Measurements from ENCODE around the gene GIPC3. TPM values are rescaled to one million over a fixed set of nuclear protein-coding genes. Genes with fewer than 3 reads are reported as not detected.

The GIPC3 gene
- total RNA-seq, 1 donor from 2014 or later = 2.2 TPM

- Mint-ChIP-seq H3K36me3 (ENCODE audit: low read depth) (peaks cover 3% of the 10 kb centered on the region), H3K9me3 (ENCODE audit: low read depth) (no peaks in the 10 kb centered on the region), H3K27ac (ENCODE audit: unreplicated experiment) (no peak overlapping the region), H3K27me3 (ENCODE audit: low read depth) (no peaks in the 10 kb centered on the region), H3K4me3 (ENCODE audit: unreplicated experiment) (no peak overlapping the region), H3K4me1 (ENCODE audit: low read depth) (peaks cover 5% of the 10 kb centered on the region)
- no peak for TF ChIP-seq CTCF (IDR thresholded peaks at IDR 0.05)
- DNase-seq (ENCODE audit: low spot score) = no peak
These were observed 41.9 kb upstream of the GIPC3 start for GRCh38 chr19:3543150-3544057.

GRCh38 chr19:3544058-3544376 lies 41.3 kb upstream of the GIPC3 start:
- Mint-ChIP-seq H3K4me3 (ENCODE audit: unreplicated experiment) (no peak overlapping the region), H3K27me3 (ENCODE audit: low read depth) (no peaks in the 10 kb centered on the region), H3K27ac (ENCODE audit: unreplicated experiment) (no peak overlapping the region), H3K9me3 (ENCODE audit: low read depth) (no peaks in the 10 kb centered on the region), H3K36me3 (ENCODE audit: low read depth) (peaks cover 3% of the 10 kb centered on the region), H3K4me1 (ENCODE audit: low read depth) (peaks cover 5% of the 10 kb centered on the region)
- TF ChIP-seq CTCF (IDR thresholded peaks at IDR 0.05) = no peak
- DNase-seq (ENCODE audit: low spot score) = no peak

- Mint-ChIP-seq H3K4me1 (ENCODE audit: low read depth) (no peaks in the 10 kb centered on the region), H3K27me3 (ENCODE audit: low read depth) (no peaks in the 10 kb centered on the region), H3K36me3 (ENCODE audit: low read depth) (peaks cover 3% of the 10 kb centered on the region), H3K9me3 (ENCODE audit: low read depth) (no peaks in the 10 kb centered on the region), H3K4me3 (ENCODE audit: unreplicated experiment) (no peak overlapping the region), H3K27ac (ENCODE audit: unreplicated experiment) (no peak overlapping the region)
- TF ChIP-seq CTCF (IDR thresholded peaks at IDR 0.05) = peak; percentile 92
- DNase-seq (ENCODE audit: low spot score) = no peak
These were observed 40.3 kb upstream of the GIPC3 start for GRCh38 chr19:3544742-3545668.

GRCh38 chr19:3545669-3546034 lies 39.6 kb upstream of the GIPC3 start:
- H3K27ac Mint-ChIP-seq (ENCODE audit: unreplicated experiment) = no peak overlapping the region

More at GRCh38 chr19:3545669-3546034, 39.6 kb upstream of the GIPC3 start:
- H3K4me3 Mint-ChIP-seq (ENCODE audit: unreplicated experiment) = no peak overlapping the region
- DNase-seq (ENCODE audit: low spot score) = no peak
- H3K27me3 Mint-ChIP-seq (ENCODE audit: low read depth) = no peaks in the 10 kb centered on the region
- TF ChIP-seq CTCF (IDR thresholded peaks at IDR 0.05) = no peak
- H3K36me3 Mint-ChIP-seq (ENCODE audit: low read depth) = peaks cover 3% of the 10 kb centered on the region
- no peaks in the 10 kb centered on the region for H3K9me3 Mint-ChIP-seq (ENCODE audit: low read depth)
- no peaks in the 10 kb centered on the region for H3K4me1 Mint-ChIP-seq (ENCODE audit: low read depth)

Measured in chondrocyte (in vitro differentiated cells).